Tibial nerve (tissue), 3 donors: ENCODE measurements around the gene ZKSCAN7.

ENCODE experiments used
- CTCF ChIP-seq, 5 experiments: fragments of 200-600 bp in 3 of 5; fragments of 450-650 bp in 2 of 5; sonication (generic) in 3 of 5; IDR thresholded peaks; one replicate each; pipeline ENCODE4 v1.5.1; 2016 to 2019; ENCODE audit warnings: antibody characterized with exemption in 5 of 5, mild to moderate bottlenecking in 3 of 5, moderate library complexity in 2 of 5
- POLR2A ChIP-seq, 2 donors: fragments of 450-650 bp; IDR thresholded peaks; one replicate each; pipeline ENCODE4 v1.6.1; 2017; ENCODE audit warnings: antibody characterized with exemption in 2 of 2, mild to moderate bottlenecking in 2 of 2, moderate library complexity in 2 of 2

GRCh38 chr3:44521721-44522120 is 33.3 kb upstream of the ZKSCAN7 start:
- TF ChIP-seq CTCF (IDR thresholded peaks at IDR 0.05) (no peak), POLR2A (IDR thresholded peaks at IDR 0.05) (no peak)
